Cortex of kidney (tissue), 1 donor: ENCODE results near the gene RAB3IP.
"Not testable (repeated sequence)": the region's sequence is repeated elsewhere in the genome, so short reads cannot be mapped to it uniquely, and the experiment has no call there.

Source experiments
- DNase-seq: peaks from one replicate; lab custom pipeline; 2025; lab: John Stamatoyannopoulos, UW

RAB3IP gene

DNA sequence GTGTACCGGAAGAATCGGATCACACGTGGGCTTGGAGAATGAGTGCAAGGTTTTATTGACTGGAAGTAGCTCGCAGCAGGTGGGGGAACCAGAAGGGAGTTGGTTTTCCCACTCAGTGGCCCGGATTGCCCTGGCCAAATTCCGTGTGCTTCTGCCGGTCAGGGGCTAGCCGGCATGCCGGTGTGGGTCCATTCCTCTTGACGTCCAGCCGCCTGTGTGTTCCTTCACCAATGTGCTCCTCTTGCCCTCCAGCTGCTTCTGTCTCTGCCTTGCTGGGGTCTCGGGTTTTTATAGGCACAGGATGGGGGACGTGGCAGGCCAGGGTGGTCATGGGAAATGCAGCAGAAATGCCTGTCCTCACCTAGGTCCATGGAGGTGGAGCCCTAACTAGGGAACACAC, 97.4 kb downstream of the RAB3IP start:
- no peak for DNase-seq

- DNase-seq: no peak
Observed at GRCh38 chr12:69837191-69837590, 98.5 kb downstream of the RAB3IP start.

- DNase-seq: no peak
Observed at GRCh38 chr12:69837657-69838415, 99.2 kb downstream of the RAB3IP start.

GRCh38 chr12:69840727-69841126, 102.1 kb downstream of the RAB3IP start:
- no peak for DNase-seq

GRCh38 chr12:69843608-69844007, 104.9 kb downstream of the RAB3IP start:
- no peak for DNase-seq

DNA sequence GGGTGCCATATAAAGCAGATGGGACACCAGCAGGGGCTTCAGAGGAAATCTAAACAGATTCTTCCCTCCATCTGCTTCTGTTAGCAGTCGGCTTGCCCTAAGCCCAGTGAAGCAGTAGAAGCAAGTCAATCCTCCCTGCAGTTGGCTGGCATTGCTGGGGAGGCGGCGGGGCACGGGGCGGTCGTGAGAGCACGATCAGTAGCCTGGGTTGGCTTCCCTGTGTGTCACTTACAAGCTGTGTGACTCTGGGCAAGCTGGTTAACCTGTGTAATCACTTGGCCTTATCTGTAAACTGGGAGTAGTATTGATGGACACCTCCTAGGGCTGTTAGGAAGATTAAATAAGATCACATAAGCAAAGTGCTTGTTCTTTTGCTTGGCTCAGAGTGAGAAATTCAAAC, 105.8 kb downstream of the RAB3IP start:
- DNase-seq: no peak

DNA sequence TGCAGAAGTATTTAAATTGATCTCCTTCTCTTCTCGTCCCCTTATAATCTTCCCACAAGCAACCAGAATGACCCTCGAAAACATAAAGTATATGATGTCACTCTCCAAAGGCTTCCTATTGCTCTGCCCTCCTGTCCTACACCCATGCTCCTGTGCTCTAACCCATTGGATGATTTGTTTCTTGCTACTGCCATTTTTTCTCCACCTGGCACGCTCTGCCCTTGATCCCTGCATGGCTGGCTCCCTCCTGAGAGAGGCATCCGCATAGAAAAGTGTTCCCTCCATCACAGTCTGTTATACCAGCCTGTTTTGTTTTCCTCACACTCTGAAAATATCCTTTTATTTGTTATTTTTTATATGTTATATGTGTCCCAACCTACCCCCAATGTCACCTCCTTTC, 106.2 kb downstream of the RAB3IP start:
- DNase-seq: no peak

DNA sequence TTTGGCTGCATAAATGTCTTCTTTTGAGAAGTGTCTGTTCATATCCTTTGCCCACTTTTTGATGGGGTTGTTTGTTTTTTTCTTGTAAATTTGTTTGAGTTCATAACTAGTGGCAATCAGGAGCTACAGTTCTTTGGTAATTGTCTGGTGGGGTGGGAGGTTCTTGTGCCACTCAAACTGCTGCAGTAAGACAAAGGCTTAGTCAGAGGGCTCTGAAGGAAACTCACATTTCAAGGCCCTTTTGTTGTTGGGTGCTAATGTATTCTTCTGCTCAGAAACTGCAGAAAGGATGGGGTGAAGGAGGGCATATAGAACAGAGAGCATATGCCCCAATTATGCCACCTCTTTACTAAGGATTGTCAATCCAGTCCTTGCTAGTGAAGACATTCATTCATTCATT, 108.3 kb downstream of the RAB3IP start:
- no peak for DNase-seq

DNA sequence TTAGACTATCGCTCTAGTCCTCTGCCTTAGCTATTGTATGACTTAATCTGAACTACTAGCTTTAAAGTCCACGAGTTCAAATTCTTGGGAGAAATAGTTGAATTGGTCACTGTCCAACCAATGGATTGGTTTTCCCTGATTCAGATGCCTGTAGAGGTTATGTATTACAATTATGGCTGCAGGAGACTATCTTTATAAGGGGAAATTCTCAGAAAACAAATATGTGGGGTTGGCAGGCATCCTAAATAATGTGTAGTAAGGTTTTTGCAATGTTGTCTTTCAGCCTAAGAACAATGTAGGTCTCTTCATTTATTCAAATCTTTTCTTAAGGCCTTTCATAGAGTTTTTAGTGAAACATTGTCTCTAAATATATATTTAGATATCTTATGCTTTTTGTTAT, 113.3 kb downstream of the RAB3IP start:
- no peak for DNase-seq

DNA sequence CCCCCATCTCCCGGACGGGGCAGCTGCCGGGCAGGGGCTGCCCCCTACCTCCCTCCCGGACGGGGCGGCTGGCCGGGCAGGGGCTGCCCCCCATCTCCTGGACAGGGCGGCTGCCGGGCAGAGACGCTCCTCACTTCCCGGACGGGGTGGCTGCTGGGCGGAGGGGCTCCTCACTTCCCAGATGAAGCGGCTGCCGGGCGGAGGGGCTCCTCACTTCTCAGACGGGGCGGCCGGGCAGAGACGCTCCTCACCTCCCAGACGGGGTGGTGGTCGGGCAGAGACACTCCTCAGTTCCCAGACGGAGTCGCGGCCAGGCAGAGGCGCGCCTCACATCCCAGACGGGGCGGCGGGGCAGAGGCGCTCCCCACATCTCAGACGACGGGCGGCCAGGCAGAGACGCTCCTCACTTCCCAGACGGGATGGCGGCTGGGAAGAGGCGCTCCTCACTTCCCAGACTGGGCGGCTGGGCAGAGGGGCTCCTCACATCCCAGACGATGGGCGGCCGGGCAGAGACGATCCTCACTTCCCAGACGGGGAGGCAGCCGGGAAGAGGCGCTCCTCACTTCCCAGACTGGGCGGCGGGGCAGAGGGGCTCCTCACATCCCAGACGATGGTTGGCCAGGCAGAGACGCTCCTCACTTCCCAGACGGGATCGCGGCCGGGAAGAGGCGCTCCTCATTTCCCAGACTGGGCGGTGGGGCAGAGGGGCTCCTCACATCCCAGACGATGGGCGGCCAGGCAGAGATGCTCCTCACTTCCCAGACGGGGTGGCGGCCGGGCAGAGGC, 114.7 kb downstream of the RAB3IP start:
- not testable (repeated sequence) for DNase-seq

GRCh38 chr12:69866698-69867097, 128.0 kb downstream of the RAB3IP start:
- DNase-seq: no peak

GRCh38 chr12:69868695-69869094, 130.0 kb downstream of the RAB3IP start:
- no peak for DNase-seq

- DNase-seq: no peak
Observed at GRCh38 chr12:69872804-69873203, 134.1 kb downstream of the RAB3IP start.
